Uterus (tissue), 4 donors: Measurements from ENCODE around the gene NUDT3. TPM values are rescaled to one million over a fixed set of nuclear protein-coding genes. Genes with fewer than 3 reads are reported as not detected.

Experiments
- DNase-seq, 2 donors: peaks; one replicate each; pipeline ENCODE4 v3.0.0-alpha.2; 2019 to 2020
- H3K27ac ChIP-seq, 2 donors: fragments of 200-600 bp; sonication (generic); 1 replicate in 1 of 2; 2 replicates in 1 of 2; pipeline ENCODE4 v1.5.1; 2016 to 2018
- H3K27me3 ChIP-seq, 2 donors: fragments of 200-600 bp; sonication (generic); one replicate each; pipeline ENCODE4 v1.5.1; 2018 to 2019; ENCODE audit warnings: control low read depth in 1 of 2
- H3K36me3 ChIP-seq, 2 donors: fragments of 200-600 bp; sonication (generic); one replicate each; pipeline ENCODE4 v1.5.1; 2019; ENCODE audit warnings: control low read depth in 1 of 2
- H3K4me1 ChIP-seq, 2 donors: fragments of 200-600 bp; sonication (generic); one replicate each; pipeline ENCODE4 v1.5.1; 2018 to 2019; ENCODE audit warnings: control low read depth in 1 of 2
- H3K4me3 ChIP-seq, 2 donors: fragments of 200-600 bp; sonication (generic); 1 replicate in 1 of 2; 2 replicates in 1 of 2; pipeline ENCODE4 v1.5.1; 2018 to 2019; ENCODE audit warnings: mild to moderate bottlenecking in 1 of 2
- H3K9me3 ChIP-seq, 2 donors: fragments of 200-600 bp; sonication (generic); one replicate each; pipeline ENCODE4 v1.5.1; 2019; ENCODE audit warnings: control low read depth in 1 of 2
- POLR2A ChIP-seq, 2 donors: fragments of 450-650 bp; IDR thresholded peaks; one replicate each; pipeline ENCODE4 v1.6.1; 2016; ENCODE audit warnings: antibody characterized with exemption in 2 of 2, mild to moderate bottlenecking in 1 of 2, moderate library complexity in 1 of 2
- intact Hi-C: fragments of 100-400 bp; cut with DNase I; formaldehyde crosslinking; loops from one replicate; pipeline ENCODE4 v1.15.1; 2023; ENCODE audit warnings: low total_unique reads
- total RNA-seq, 4 donors: library from RNA; depleted of rRNA in 3 of 4; stranded (reverse); fragments of >200 nt in 3 of 4; gene quantifications; one replicate each; pipeline versions ENCODE4 v1.1.0 to v1.2.4, GENCODE V29; 2014 to 2023
- TF ChIP-seq, protein P1 (sequence below), 4 experiments: fragments of 200-600 bp in 2 of 4; fragments of 450-650 bp in 2 of 4; sonication (generic) in 2 of 4; IDR thresholded peaks; one replicate each; pipeline ENCODE4 v1.5.1; 2016 to 2019; ENCODE audit warnings: antibody characterized with exemption in 4 of 4, mild to moderate bottlenecking in 2 of 4, moderate library complexity in 1 of 4
- donor health status: DM: yes; HTN: yes; CAD: no.

Gene NUDT3
- total RNA-seq, 4 donors from 2014 or later = 15.6 to 58.8 (median 38.2) TPM

DNA sequence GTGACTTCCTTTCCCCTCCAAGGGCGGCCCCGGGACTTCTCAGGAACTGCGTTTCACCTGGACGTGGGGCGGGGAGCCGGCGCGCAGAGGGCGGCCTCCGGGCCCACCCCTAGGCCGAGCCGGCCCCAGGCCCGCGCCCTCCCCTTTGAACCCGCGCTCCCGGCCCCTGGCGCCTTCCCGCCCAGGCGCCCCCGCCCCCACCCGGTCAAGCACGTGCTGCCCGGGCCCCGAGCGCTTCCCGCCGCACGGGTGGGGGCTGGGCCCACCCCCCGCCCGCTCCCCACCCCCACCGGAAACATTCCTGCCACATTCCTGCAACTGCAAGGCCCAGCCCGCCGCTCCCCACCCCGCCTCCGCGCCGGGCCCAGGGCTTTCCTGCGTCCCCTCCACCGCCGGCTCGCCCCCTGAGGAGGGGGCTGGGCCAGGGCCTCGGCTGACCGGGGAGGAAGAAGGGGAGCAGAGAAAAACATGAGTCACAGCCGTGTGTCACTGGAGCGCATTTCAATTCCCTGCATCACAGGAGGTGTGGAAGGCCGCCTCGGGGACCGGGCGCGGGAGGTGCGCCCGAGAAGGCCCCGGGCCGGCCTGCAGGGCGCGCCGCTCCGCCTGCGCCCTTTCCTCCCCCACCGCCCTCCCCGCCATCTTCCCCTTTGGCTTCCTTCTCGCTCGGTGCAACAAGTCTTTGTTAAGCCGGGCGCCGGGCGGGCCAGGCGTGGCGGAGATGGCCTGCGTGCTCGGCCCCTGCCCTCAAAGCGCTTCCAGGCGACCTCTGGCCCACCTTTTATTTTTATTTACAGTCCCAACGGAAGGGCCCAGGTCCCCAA lies 156.9 kb downstream of the NUDT3 start:
- no peaks in the 10 kb centered on the region for H3K9me3 ChIP-seq
- H3K4me1 ChIP-seq = peaks cover 0 to 6% of the 10 kb centered on the region in 2 donors
- intact Hi-C loops = no loop called here
- H3K4me3 ChIP-seq = no peak overlapping the region
- TF ChIP-seq, protein P1, sequence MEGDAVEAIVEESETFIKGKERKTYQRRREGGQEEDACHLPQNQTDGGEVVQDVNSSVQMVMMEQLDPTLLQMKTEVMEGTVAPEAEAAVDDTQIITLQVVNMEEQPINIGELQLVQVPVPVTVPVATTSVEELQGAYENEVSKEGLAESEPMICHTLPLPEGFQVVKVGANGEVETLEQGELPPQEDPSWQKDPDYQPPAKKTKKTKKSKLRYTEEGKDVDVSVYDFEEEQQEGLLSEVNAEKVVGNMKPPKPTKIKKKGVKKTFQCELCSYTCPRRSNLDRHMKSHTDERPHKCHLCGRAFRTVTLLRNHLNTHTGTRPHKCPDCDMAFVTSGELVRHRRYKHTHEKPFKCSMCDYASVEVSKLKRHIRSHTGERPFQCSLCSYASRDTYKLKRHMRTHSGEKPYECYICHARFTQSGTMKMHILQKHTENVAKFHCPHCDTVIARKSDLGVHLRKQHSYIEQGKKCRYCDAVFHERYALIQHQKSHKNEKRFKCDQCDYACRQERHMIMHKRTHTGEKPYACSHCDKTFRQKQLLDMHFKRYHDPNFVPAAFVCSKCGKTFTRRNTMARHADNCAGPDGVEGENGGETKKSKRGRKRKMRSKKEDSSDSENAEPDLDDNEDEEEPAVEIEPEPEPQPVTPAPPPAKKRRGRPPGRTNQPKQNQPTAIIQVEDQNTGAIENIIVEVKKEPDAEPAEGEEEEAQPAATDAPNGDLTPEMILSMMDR (IDR thresholded peaks at IDR 0.05) = peak in 1 of 4 experiments; percentile 12
- peak in 1 of 2 donors; percentile 28 for TF ChIP-seq POLR2A (IDR thresholded peaks at IDR 0.05)
- no peaks in the 10 kb centered on the region for H3K36me3 ChIP-seq
- DNase-seq = peak; percentile 31 to 53
- no peaks in the 10 kb centered on the region for H3K27me3 ChIP-seq
- H3K27ac ChIP-seq = peak overlapping the region; percentile 84 to 87

DNA sequence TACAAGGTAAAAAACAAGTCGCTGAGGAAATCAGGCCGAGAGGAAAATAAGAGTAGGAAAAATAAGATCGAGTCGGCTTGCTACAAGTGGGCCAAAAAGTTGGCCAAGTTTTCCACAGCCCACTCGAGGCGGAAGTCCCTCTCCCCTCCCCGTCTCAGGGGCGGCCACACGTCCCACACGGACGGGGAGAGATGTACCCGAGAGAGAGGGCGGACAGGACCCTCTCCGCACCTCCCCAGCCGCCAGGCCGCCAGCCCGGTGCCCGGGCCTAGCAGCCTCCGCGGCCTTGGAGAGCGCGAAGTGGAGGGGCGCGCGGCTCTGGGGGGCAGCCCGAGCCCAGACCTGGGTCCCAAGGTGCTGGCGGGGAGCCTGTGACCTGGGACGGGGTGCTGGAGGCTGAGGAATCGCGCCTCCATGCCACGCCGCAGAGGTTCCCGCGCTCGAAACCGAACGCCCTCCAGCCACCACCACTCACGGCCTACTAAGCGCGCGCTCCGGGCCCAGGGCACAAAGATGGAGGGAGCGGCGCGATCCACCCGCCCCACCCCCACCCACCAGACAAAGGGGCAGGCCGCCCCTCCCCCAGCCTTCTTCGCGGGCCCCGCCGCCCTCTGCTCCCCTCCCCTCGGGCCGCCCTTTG lies 157.7 kb downstream of the NUDT3 start:
- intact Hi-C loops = no loop called here
- H3K9me3 ChIP-seq = no peaks in the 10 kb centered on the region
- H3K36me3 ChIP-seq = no peaks in the 10 kb centered on the region
- H3K27ac ChIP-seq = peak overlapping the region; percentile 84 to 87
- H3K4me3 ChIP-seq = no peak overlapping the region
- DNase-seq = no peak
- TF ChIP-seq POLR2A (IDR thresholded peaks at IDR 0.05) = no peak
- TF ChIP-seq, protein P1 (IDR thresholded peaks at IDR 0.05) = no peak
- H3K27me3 ChIP-seq = no peaks in the 10 kb centered on the region
- peaks cover 0 to 6% of the 10 kb centered on the region in 2 donors for H3K4me1 ChIP-seq

DNA sequence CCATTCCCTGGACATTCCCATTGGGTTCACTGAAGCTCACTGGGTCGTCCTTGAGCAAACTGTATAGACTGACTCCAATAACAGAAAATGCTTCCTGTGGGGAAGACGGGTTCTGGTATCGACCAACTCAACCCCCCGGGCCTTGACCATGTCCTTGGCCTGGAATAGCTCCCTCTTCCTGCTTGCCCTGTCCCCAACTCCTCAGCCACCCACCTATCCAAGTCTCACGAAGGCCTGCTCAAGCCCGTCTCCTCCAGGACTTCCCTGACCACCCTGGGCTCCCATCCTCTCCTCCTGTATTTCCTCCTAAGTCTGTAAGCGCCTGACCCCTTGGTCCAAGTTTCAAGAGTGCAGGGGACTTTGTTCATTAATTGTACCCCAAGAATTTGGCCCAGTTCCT lies 158.6 kb downstream of the NUDT3 start:
- Histone ChIP-seq H3K36me3 (no peaks in the 10 kb centered on the region), H3K9me3 (no peaks in the 10 kb centered on the region), H3K4me3 (no peak overlapping the region), H3K27me3 (no peaks in the 10 kb centered on the region), H3K4me1 (peaks cover 0 to 6% of the 10 kb centered on the region in 2 donors), H3K27ac (peak overlapping the region in 1 of 2 donors; percentile 5)
- no peak for TF ChIP-seq POLR2A (IDR thresholded peaks at IDR 0.05)
- TF ChIP-seq, protein P1 (IDR thresholded peaks at IDR 0.05) = no peak
- intact Hi-C loops = no loop called here
- no peak for DNase-seq

DNA sequence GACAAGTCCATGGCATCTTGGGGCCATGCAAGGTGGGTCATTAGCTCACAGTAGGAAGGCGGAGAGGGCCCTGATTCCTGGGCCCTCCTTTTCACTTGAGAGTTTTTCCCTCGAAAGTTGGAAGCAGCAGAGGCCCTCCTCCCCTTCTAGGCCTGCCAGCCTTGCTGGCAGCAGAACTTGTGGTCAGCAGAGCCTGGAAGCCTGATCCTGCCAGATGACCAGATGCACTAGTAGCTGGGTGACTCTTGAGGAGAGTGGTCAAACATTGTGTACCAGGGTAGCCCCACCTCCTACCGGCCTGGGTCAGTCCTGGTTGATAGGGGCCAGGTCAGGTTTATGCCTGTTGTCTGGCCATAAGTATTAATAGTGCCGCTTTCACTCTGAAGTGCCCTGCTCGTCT lies 159.6 kb downstream of the NUDT3 start:
- H3K4me3 ChIP-seq = no peak overlapping the region
- no peaks in the 10 kb centered on the region for H3K9me3 ChIP-seq
- no peaks in the 10 kb centered on the region for H3K36me3 ChIP-seq
- no peak overlapping the region for H3K27ac ChIP-seq
- H3K4me1 ChIP-seq = peaks cover 0 to 3% of the 10 kb centered on the region in 2 donors
- H3K27me3 ChIP-seq = no peaks in the 10 kb centered on the region
- no peak for DNase-seq
- intact Hi-C loops = no loop called here
- TF ChIP-seq, protein P1 (IDR thresholded peaks at IDR 0.05) = no peak
- no peak for TF ChIP-seq POLR2A (IDR thresholded peaks at IDR 0.05)
